GM12892 (cell line): Measurements from ENCODE around the gene ABI1.

Experiments used
- POLR2A ChIP-seq: IDR thresholded peaks from 2 replicates; pipeline ENCODE4 v1.6.1; 2011; ENCODE audit warnings: low read depth, low read length, control low read depth
- POLR2AphosphoS5 ChIP-seq: IDR thresholded peaks from 2 replicates; pipeline ENCODE4 v1.6.1; 2011; ENCODE audit warnings: low read depth, low read length, control low read depth
- TAF1 ChIP-seq: IDR thresholded peaks from 2 replicates; pipeline ENCODE4 v1.6.1; 2011; ENCODE audit warnings: low read depth, mild to moderate bottlenecking, control low read depth, low read length, borderline replicate concordance

- TF ChIP-seq POLR2A: peak; percentile 94
- TF ChIP-seq POLR2AphosphoS5: peak; percentile 95
- peak; percentile 69 for TF ChIP-seq TAF1
These were observed at the start of gene ABI1 for GRCh38 chr10:26860443-26861204.
